K562 (cell line): ENCODE data around the gene MRPL2. TPM values are rescaled to one million over a fixed set of nuclear protein-coding genes. Genes with fewer than 3 reads are reported as not detected.
A peak's percentile ranks its signal among the peaks of the same experiment; 100 is the strongest.

ENCODE experiments used
- CCAR2 ChIP-seq: fragments of 200-400 bp; formaldehyde crosslinking; IDR thresholded peaks from 2 replicates; pipeline ENCODE4 v1.6.1; 2017; ENCODE audit warnings: mild to moderate bottlenecking, low read depth, low read length
- CTBP1 ChIP-seq: fragments of 450-650 bp; IDR thresholded peaks from 2 replicates; pipeline ENCODE4 v1.6.1; 2016; ENCODE audit warnings: borderline replicate concordance
- HBP1 ChIP-seq: fragments of 450-650 bp; formaldehyde crosslinking; IDR thresholded peaks from 2 replicates; pipeline ENCODE4 v1.4.0; 2022; ENCODE audit warnings: missing genetic modification characterization
- HINFP ChIP-seq: fragments of 450-650 bp; conservative IDR thresholded peaks from 2 replicates; pipeline ENCODE4 v1.6.1; 2016; ENCODE audit warnings: missing genetic modification characterization, low read depth, mild to moderate bottlenecking, control low read depth, missing compliant biosample characterization
- HMBOX1 ChIP-seq: sonication (generic); IDR thresholded peaks from 2 replicates; pipeline ENCODE4 v1.6.1; 2016
- MBD2 ChIP-seq: sonication (generic); IDR thresholded peaks from 2 replicates; pipeline ENCODE4 v1.6.1; 2016; ENCODE audit warnings: low read depth, borderline replicate concordance
- MGA ChIP-seq: fragments of 450-650 bp; IDR thresholded peaks from 2 replicates; pipeline ENCODE4 v1.6.1; 2016; ENCODE audit warnings: mild to moderate bottlenecking, moderate library complexity
- RHOXF2B ChIP-seq: fragments of 250-450 bp; sonication (Bioruptor Pico); conservative IDR thresholded peaks from 2 replicates; pipeline ENCODE4 v1.5.1; 2021
- RNF2 ChIP-seq: sonication (generic); IDR thresholded peaks from 2 replicates; pipeline ENCODE4 v1.6.1; 2016
- SIN3B ChIP-seq: fragments of 450-650 bp; IDR thresholded peaks from 2 replicates; pipeline ENCODE4 v1.6.1; 2017; ENCODE audit warnings: low read depth, mild to moderate bottlenecking, moderate library complexity
- SP1 ChIP-seq: sonication (generic); formaldehyde crosslinking; IDR thresholded peaks from 2 replicates; pipeline ENCODE4 v1.8.1; 2022; ENCODE audit warnings: mild to moderate bottlenecking, missing genetic modification reagents
- TAF15 ChIP-seq: fragments of 200-400 bp; formaldehyde crosslinking; IDR thresholded peaks from 2 replicates; pipeline ENCODE4 v1.6.1; 2017; ENCODE audit warnings: mild to moderate bottlenecking, low read depth, low read length, moderate library complexity
- polyA plus RNA-seq, 8 experiments: library from polyadenylated mRNA; depleted of rRNA in 4 of 8; stranded (reverse) in 5 of 8; unstranded in 3 of 8; fragments of >200 nt; fragmentation: Nextera tagmentation in 2 of 8; fragmentation: Illumina TruSeq in 1 of 8; extraction: Ambion mirVana in 2 of 8; extraction: Trizol in 1 of 8; gene quantifications; 2 replicates each; pipeline versions ENCODE4 v1.2.1 to v1.2.3, GENCODE V29; 2011 to 2014; ENCODE audit warnings: inconsistent platforms in 1 of 8, missing spikeins in 1 of 8
- total RNA-seq, 7 experiments: library from RNA; depleted of rRNA in 6 of 7; stranded (reverse); fragments of >200 nt in 6 of 7; fragmentation: Illumina TruSeq in 2 of 7; extraction: Trizol in 2 of 7; gene quantifications; 2 replicates each; pipeline versions ENCODE4 v1.2.1 to v1.2.3, GENCODE V29; 2011 to 2021; ENCODE audit warnings: low replicate concordance in 1 of 7

MRPL2 gene
- total and polyA plus RNA-seq, 9 of the 15 experiments (the other 6 are each of a cell fraction or from before 2014, with no cell fraction given), result 63.1 to 262 (median 121) TPM

- TF ChIP-seq MGA (no peak), RHOXF2B (no peak), SP1 (CRISPR knock-in tag) (peak; percentile 91), CTBP1 (no peak), HMBOX1 (no peak), MBD2 (peak; percentile 80), RNF2 (no peak; the same call in 1 of the 2 replicates), HINFP (no peak), HBP1 (CRISPR knock-in tag) (no peak), SIN3B (peak; percentile 95), CCAR2 (no peak), TAF15 (no peak)
Observed at GRCh38 chr6:43059168-43060033, at the start of gene MRPL2, which contains the start of gene KLC4 (continued).
